NCI-H748 (cell line): ENCODE data around the gene C2CD4C.
"Not testable (repeated sequence)": the region's sequence is repeated elsewhere in the genome, so short reads cannot be mapped to it uniquely, and the experiment has no call there.

ENCODE experiments used
- DNase-seq: peaks from one replicate; lab custom pipeline; 2025; ENCODE audit not compliant: unreplicated experiment; lab: John Stamatoyannopoulos, UW

C2CD4C gene

GRCh38 chr19:438416-438958, 29.5 kb upstream of the C2CD4C start:
- no peak for DNase-seq

- DNase-seq, result no peak
These were observed 28.1 kb upstream of the C2CD4C start for GRCh38 chr19:437041-437440.

GRCh38 chr19:436413-436950, 27.5 kb upstream of the C2CD4C start:
- DNase-seq, result no peak

GRCh38 chr19:435707-436412, 26.9 kb upstream of the C2CD4C start:
- no peak for DNase-seq

- no peak for DNase-seq
These were observed 26.2 kb upstream of the C2CD4C start for GRCh38 chr19:435056-435706.

- DNase-seq, result no peak
These were observed 25.4 kb upstream of the C2CD4C start for GRCh38 chr19:434152-434960.

GRCh38 chr19:430701-431100, 21.8 kb upstream of the C2CD4C start:
- DNase-seq, result no peak

- DNase-seq, result no peak
These were observed 19.2 kb upstream of the C2CD4C start for GRCh38 chr19:428149-428548.

- DNase-seq, result not testable (repeated sequence)
These were observed 18.7 kb upstream of the C2CD4C start for GRCh38 chr19:427675-428074.

GRCh38 chr19:426725-427445, 17.9 kb upstream of the C2CD4C start:
- DNase-seq, result no peak

- no peak for DNase-seq
These were observed 16.1 kb upstream of the C2CD4C start for GRCh38 chr19:425056-425455.

GRCh38 chr19:424546-424945, 15.6 kb upstream of the C2CD4C start:
- no peak for DNase-seq

GRCh38 chr19:423691-424466, 14.9 kb upstream of the C2CD4C start:
- DNase-seq, result no peak

- DNase-seq, result not testable (repeated sequence)
These were observed 13.9 kb upstream of the C2CD4C start for GRCh38 chr19:422917-423226.

GRCh38 chr19:422213-422916, 13.4 kb upstream of the C2CD4C start:
- DNase-seq, result no peak

GRCh38 chr19:419721-420515, 11.0 kb upstream of the C2CD4C start:
- no peak for DNase-seq

GRCh38 chr19:418761-419671, 10.1 kb upstream of the C2CD4C start:
- DNase-seq, result no peak

- no peak for DNase-seq
These were observed 7.5 kb upstream of the C2CD4C start for GRCh38 chr19:416416-416815.
